NCI-H1694 (cell line): ENCODE results near the gene TSHZ2.
"Not testable (repeated sequence)": the region's sequence is repeated elsewhere in the genome, so short reads cannot be mapped to it uniquely, and the experiment has no call there.

Experiments used
- DNase-seq: peaks from one replicate; lab custom pipeline; 2025; lab: John Stamatoyannopoulos, UW

TSHZ2 gene

DNA sequence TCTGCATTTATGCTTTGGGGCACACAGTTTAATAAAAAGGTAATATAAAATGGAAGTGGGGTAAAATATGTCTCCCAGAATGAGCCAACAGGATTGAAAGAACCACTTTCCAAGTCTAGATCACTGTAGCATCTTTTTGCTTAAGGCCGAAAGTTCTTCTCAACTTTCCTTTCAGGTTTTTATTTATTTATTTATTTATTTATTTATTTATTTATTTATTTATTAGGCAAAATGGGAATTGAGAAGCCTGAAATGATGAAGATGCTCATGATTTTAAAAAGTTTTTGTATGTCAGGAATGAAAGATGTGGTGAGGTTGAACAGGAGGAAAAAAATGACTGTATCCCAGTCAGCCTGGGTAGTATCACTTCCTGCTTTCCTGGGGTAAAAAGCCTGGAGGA, 24.0 kb downstream of the TSHZ2 start:
- no peak for DNase-seq

GRCh38 chr20:52996658-52997057, 24.5 kb downstream of the TSHZ2 start:
- DNase-seq = no peak

GRCh38 chr20:52998268-52998667, 26.1 kb downstream of the TSHZ2 start:
- DNase-seq = no peak

GRCh38 chr20:52999040-52999439, 26.9 kb downstream of the TSHZ2 start:
- DNase-seq = no peak

GRCh38 chr20:53001498-53002301, 29.5 kb downstream of the TSHZ2 start:
- no peak for DNase-seq

- no peak for DNase-seq
Observed at GRCh38 chr20:53002786-53003185, 30.6 kb downstream of the TSHZ2 start.

DNA sequence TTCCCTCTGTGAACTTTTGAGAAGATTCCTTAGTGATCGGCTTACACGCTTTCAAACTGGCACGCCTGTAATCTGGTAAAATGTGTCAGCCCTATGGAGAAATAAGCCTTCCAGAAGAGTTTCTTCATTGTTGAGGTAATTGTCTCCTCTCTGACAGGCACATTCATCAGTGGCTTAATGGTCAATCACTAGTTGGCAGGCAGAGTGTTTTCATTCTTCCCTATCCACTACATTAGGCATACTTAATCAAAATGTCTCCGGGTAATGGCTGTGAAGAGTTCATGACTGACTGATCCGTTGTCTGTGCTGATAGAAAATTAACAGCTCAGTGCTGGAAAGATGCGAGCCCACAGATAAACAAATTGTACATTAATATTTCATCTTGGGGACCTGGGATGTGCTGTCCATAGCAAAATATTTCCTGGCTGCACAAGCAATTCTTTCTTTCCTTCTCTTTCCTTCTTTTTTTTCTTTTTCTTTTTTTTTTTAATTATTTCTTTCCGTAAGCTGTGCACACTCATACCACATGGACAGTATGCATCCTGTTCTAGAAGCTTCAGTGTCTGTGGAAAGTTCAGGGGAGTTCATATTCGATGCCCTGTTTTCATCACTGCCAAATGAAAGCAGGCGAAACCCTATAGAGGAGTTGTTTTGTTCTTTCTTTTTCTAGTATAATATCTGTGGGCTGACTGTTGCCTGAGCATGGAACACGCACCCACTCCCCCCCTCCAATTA, 31.4 kb downstream of the TSHZ2 start:
- no peak for DNase-seq

GRCh38 chr20:53004267-53004813, 32.2 kb downstream of the TSHZ2 start:
- DNase-seq = no peak

DNA sequence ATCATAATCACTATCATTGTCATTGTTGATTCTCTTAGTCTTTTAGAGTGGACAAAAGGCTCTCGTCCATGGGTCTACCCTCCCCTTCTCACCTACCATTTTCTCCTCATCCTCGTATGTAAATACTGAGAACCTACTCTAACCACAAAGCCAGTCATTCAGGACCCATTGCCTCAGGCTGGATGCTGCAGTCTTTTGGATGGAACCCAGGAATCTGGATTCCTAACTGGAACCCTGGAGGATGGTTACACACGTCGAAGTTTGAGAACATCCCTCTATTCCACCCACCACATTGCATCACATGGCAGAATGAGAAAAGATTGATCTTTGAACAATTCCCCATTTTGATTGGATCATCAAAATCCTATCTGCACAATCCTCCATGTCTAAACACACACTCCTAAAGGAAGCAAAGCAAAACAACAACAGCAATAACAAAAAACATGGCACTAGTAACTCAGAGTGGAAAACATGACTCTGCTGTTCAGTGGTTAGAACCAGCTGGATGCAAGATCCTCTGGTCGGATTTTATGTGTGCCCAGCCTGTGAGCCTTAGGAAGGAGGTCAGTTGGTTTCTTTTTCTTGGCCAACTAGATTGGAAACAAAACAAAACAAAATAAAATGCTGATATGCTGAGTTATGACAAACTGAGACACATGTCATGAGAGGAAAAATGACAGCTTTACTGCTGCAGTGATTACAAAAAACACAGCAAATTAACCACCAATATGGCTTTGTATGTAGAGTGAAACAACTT, 38.0 kb downstream of the TSHZ2 start:
- no peak for DNase-seq

DNA sequence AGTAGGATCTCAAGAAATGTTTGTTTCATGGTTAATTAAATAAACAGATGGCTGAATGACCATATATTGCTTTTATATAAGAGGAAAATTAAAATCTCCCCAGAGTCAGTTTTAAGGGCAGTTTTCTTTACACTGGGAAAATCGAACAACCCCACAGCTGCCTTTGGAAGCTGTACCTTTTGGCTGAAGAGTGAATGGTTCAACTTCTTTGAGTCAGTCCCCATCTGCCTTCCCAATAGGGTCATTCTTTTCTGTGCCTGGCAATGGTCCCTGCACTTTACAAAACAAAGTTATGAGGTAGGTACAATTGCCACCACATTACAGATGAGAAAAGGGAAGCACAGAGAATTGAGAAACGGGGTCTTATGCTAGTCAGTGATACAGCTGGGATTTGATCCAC, 39.5 kb downstream of the TSHZ2 start:
- DNase-seq = no peak

- no peak for DNase-seq
Observed at GRCh38 chr20:53013183-53013582, 41.0 kb downstream of the TSHZ2 start.

GRCh38 chr20:53013847-53014246, 41.7 kb downstream of the TSHZ2 start:
- DNase-seq = no peak

DNA sequence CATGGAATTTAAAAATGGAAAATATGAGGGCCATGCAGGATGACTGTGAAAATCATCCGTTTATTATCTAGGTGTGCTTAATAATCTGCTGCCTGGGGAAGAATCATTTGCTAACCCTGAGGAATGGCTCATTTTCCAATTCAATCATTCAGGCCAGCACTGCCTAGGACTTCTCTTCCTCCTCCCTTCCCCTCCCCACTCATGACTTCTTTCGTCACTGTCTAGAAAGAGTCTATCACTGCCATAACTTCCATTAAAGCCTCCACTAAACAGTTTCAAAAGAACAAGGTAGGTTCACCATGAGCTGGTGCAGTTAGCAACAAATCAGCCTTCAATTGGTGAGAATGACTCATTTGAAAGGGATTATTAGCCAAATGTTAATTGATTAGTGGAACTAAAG, 43.9 kb downstream of the TSHZ2 start:
- DNase-seq = no peak

- no peak for DNase-seq
Observed at GRCh38 chr20:53016534-53017042, 44.4 kb downstream of the TSHZ2 start.

DNA sequence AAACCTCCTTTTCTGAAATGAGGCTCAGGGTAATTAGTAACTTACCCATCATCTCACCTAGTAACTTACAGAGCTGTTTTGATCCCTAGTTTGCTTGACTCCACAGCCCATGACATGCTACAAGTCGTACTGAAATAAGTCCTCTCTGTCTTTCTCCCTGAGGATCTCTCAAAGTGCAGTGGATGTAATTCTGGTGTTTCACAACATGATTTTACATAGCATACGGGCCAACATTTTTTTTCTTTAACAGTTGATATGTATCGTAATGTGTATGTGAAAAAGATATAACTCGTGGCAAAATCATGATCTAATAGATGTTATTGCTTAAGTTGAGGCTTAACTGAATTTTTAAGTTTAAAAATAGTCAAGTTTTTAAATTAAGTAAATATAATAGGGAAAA, 45.0 kb downstream of the TSHZ2 start:
- no peak for DNase-seq

- DNase-seq = no peak
Observed at GRCh38 chr20:53019464-53019863, 47.3 kb downstream of the TSHZ2 start.

DNA sequence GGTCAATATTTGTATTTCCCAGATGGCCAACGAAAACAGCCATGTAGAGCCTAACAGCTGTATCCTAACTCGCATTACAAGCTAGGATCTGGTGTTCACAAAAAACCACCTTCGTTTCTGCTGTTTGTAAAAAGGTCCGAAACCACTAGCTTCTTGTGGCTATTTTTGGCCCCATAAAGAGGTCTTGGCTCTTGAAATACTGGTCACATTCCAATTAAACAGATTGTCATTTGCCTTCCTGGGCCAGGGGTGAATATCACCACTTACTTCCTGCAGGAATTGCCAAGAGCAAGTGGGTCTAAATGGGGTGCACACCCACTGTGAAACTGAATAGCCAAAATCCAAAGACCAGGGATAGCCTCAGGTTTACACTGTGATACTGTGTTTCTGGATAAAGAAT, 48.2 kb downstream of the TSHZ2 start:
- DNase-seq = no peak

DNA sequence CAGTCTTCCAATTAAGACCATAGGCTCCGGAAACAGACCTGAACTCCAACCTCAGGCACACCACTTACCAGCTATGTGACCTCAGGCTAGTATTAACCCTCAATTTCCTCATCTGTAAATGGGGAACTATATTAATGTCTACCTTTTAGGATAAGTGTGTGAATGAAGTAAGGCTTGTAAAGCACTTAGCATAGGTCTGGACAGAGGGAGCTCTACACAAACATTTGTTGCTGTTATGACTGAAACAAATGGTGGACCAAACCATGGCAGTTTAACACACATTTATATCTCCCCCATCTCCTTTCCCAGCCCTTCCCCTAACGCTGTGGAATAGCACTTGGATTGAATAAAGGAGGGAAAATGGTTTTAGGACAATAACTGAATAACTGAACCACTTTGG, 48.7 kb downstream of the TSHZ2 start:
- no peak for DNase-seq

GRCh38 chr20:53021934-53022333, 49.8 kb downstream of the TSHZ2 start:
- DNase-seq = no peak

DNA sequence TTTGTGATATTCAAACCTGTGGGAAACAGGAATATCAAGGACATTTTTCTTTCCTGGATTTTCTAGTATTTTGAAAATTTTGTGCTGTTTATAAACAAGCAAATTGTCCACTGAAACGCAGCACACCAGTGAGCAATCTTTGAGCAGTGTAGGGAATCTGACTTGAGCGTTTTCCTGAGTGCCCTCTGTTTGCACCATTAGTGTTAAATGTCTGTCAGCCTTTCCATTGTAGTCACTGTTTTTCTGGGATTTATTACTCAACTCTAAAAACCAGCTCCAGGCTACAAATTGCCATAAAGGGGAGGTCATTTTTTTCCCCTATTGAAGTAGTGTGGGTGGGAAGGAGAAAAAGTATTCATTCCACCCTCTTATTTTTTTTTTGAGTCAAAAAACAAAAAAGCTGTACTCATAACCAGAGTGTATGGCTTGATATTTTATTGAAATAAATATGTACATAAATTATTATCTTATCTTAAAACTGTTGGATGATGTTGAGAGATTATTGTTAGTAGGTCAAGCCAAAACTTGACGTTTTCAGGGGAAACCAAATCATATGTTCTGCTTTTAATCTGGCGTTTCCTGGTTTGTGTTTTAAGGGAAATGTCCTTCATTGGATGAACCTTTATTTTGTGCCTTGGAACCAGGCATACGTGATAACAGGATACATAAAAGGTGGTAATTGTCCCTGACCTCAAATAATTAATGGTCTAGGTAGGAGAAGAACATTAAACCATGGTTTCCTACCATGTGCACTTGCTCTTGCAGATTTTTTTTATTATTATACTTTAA, 51.8 kb downstream of the TSHZ2 start:
- DNase-seq = no peak

- not testable (repeated sequence) for DNase-seq
Observed at GRCh38 chr20:53024653-53025052, 52.5 kb downstream of the TSHZ2 start.
